Trophoblast cell (in vitro differentiated cells and primary cell): Measurements from ENCODE around the gene SOX6.

ENCODE experiments used
- DNase-seq, 2 donors: peaks; one replicate each; pipeline ENCODE4 v3.0.0-alpha.2; 2016
- H2AFZ ChIP-seq: 2 replicates; pipeline ENCODE4 v1.6.1; 2013; ENCODE audit warnings: low read length, moderate library complexity, mild to moderate bottlenecking; ENCODE audit not compliant: insufficient read depth, poor library complexity
- H2AK5ac ChIP-seq: 2 replicates; pipeline ENCODE4 v1.6.1; 2013; ENCODE audit warnings: mild to moderate bottlenecking, low read length
- H2BK120ac ChIP-seq: 2 replicates; pipeline ENCODE4 v1.6.1; 2013; ENCODE audit warnings: low read length, mild to moderate bottlenecking, moderate library complexity; ENCODE audit not compliant: insufficient read depth, poor library complexity
- H2BK12ac ChIP-seq: 2 replicates; pipeline ENCODE4 v1.6.1; 2013; ENCODE audit warnings: mild to moderate bottlenecking, low read length, moderate library complexity
- H2BK5ac ChIP-seq: 2 replicates; pipeline ENCODE4 v1.6.1; 2013; ENCODE audit warnings: low read length, low read depth, moderate library complexity, mild to moderate bottlenecking; ENCODE audit not compliant: poor library complexity
- H3K14ac ChIP-seq: 2 replicates; pipeline ENCODE4 v1.6.1; 2013; ENCODE audit warnings: mild to moderate bottlenecking, low read length
- H3K18ac ChIP-seq: 2 replicates; pipeline ENCODE4 v1.6.1; 2013; ENCODE audit warnings: mild to moderate bottlenecking, low read length
- H3K23ac ChIP-seq: 2 replicates; pipeline ENCODE4 v1.6.1; 2013; ENCODE audit warnings: low read length
- H3K27ac ChIP-seq: 2 replicates; pipeline ENCODE4 v1.5.1; 2013; ENCODE audit warnings: low read depth, mild to moderate bottlenecking, inconsistent platforms, low read length, moderate library complexity
- H3K27me3 ChIP-seq: 2 replicates; pipeline ENCODE4 v1.6.1; 2013; ENCODE audit warnings: inconsistent platforms, mild to moderate bottlenecking, low read length, moderate library complexity; ENCODE audit not compliant: insufficient read depth
- H3K36me3 ChIP-seq, 2 experiments: 1 replicate in 1 of 2; 2 replicates in 1 of 2; pipeline ENCODE4 v1.6.1; 2013; ENCODE audit warnings: low read length in 2 of 2, mild to moderate bottlenecking in 2 of 2, moderate library complexity in 1 of 2; ENCODE audit not compliant: insufficient read depth in 2 of 2, control insufficient read depth in 1 of 2
- H3K4ac ChIP-seq: 2 replicates; pipeline ENCODE4 v1.6.1; 2013; ENCODE audit warnings: low read depth, mild to moderate bottlenecking, low read length, moderate library complexity
- H3K4me1 ChIP-seq, 2 experiments: 1 replicate in 1 of 2; 2 replicates in 1 of 2; pipeline ENCODE4 v1.6.1; 2013; ENCODE audit warnings: low read length in 2 of 2, mild to moderate bottlenecking in 2 of 2, moderate library complexity in 1 of 2; ENCODE audit not compliant: insufficient read depth in 2 of 2, control insufficient read depth in 1 of 2
- H3K4me2 ChIP-seq: 2 replicates; pipeline ENCODE4 v1.6.1; 2013; ENCODE audit warnings: inconsistent platforms, mild to moderate bottlenecking, low read length, moderate library complexity
- H3K4me3 ChIP-seq: 2 replicates; pipeline ENCODE4 v1.5.1; 2013; ENCODE audit warnings: mild to moderate bottlenecking, low read depth, low read length, inconsistent platforms
- H3K79me1 ChIP-seq: one replicate; pipeline ENCODE4 v1.6.1; 2013; ENCODE audit warnings: low read length
- H3K79me2 ChIP-seq: 2 replicates; pipeline ENCODE4 v1.6.1; 2013; ENCODE audit warnings: low read length, mild to moderate bottlenecking; ENCODE audit not compliant: control insufficient read depth, insufficient read depth, poor library complexity
- H3K9ac ChIP-seq: 2 replicates; pipeline ENCODE4 v1.6.1; 2013; ENCODE audit warnings: mild to moderate bottlenecking, low read length
- H3K9me3 ChIP-seq: 2 replicates; pipeline ENCODE4 v1.6.1; 2013; ENCODE audit warnings: low read depth, mild to moderate bottlenecking, control low read depth, inconsistent platforms, low read length; ENCODE audit not compliant: insufficient read depth
- H4K12ac ChIP-seq: 2 replicates; pipeline ENCODE4 v1.6.1; 2013; ENCODE audit warnings: low read depth, mild to moderate bottlenecking, low read length, moderate library complexity
- H4K8ac ChIP-seq: 2 replicates; pipeline ENCODE4 v1.6.1; 2013; ENCODE audit warnings: low read depth, mild to moderate bottlenecking, low read length, moderate library complexity
- H4K91ac ChIP-seq: one replicate; pipeline ENCODE4 v1.6.1; 2013; ENCODE audit warnings: low read depth, mild to moderate bottlenecking, low read length, moderate library complexity
- WGBS: extraction: QIAGEN DNeasy Blood & Tissue Kit; methylation state at CpG from one replicate; pipeline ENCODE4 v1.1.7; 2013; ENCODE audit warnings: missing lambda C conversion rate; ENCODE audit not compliant: insufficient read length, insufficient coverage; ENCODE audit errors: extremely low coverage; 5-methylcytosine and 5-hydroxymethylcytosine counted together

The SOX6 gene

GRCh38 chr11:16365581-16366228 lies 9.4 kb upstream of the SOX6 start:
- Histone ChIP-seq H3K9me3 (no peaks in the 10 kb centered on the region), H2AFZ (no peak overlapping the region), H2BK5ac (no peak overlapping the region), H3K27me3 (no peaks in the 10 kb centered on the region), H4K8ac (no peak overlapping the region), H4K91ac (no peak overlapping the region), H2BK12ac (no peak overlapping the region), H3K9ac (no peak overlapping the region), H3K79me1 (no peaks in the 10 kb centered on the region), H2BK120ac (no peak overlapping the region), H3K4me3 (no peak overlapping the region), H3K36me3 (no peaks in the 10 kb centered on the region), H2AK5ac (no peak overlapping the region), H3K4me1 (no peaks in the 10 kb centered on the region), H3K14ac (no peak overlapping the region), H4K12ac (no peak overlapping the region), H3K18ac (no peak overlapping the region), H3K27ac (no peak overlapping the region), H3K4ac (no peak overlapping the region), H3K79me2 (no peaks in the 10 kb centered on the region), H3K23ac (no peak overlapping the region), H3K4me2 (no peak overlapping the region)
- no peak for DNase-seq
- WGBS: no CpG with 5 or more reads among the region's 3 CpGs

- no peak overlapping the region for H4K12ac ChIP-seq
- H2BK5ac ChIP-seq: no peak overlapping the region
- H3K36me3 ChIP-seq: no peaks in the 10 kb centered on the region
- no peak overlapping the region for H3K14ac ChIP-seq
- no peak overlapping the region for H2AFZ ChIP-seq
- H3K4me1 ChIP-seq: no peaks in the 10 kb centered on the region
- no peaks in the 10 kb centered on the region for H3K9me3 ChIP-seq
- no peak overlapping the region for H3K4me2 ChIP-seq
- H4K8ac ChIP-seq: no peak overlapping the region
- no peaks in the 10 kb centered on the region for H3K27me3 ChIP-seq
- H3K4me3 ChIP-seq: no peak overlapping the region
- no peak overlapping the region for H3K9ac ChIP-seq
- no peak overlapping the region for H2BK12ac ChIP-seq
- H2BK120ac ChIP-seq: no peak overlapping the region
- H3K4ac ChIP-seq: no peak overlapping the region
- H3K23ac ChIP-seq: no peak overlapping the region
- no peaks in the 10 kb centered on the region for H3K79me1 ChIP-seq
- no peak for DNase-seq
- no peak overlapping the region for H3K27ac ChIP-seq
- no peaks in the 10 kb centered on the region for H3K79me2 ChIP-seq
- no peak overlapping the region for H2AK5ac ChIP-seq
- no peak overlapping the region for H3K18ac ChIP-seq
- no peak overlapping the region for H4K91ac ChIP-seq
Measured at GRCh38 chr11:16364254-16364653, 7.9 kb upstream of the SOX6 start.

- Histone ChIP-seq H2BK120ac (no peak overlapping the region), H2BK5ac (no peak overlapping the region), H3K4me2 (no peak overlapping the region), H3K36me3 (no peaks in the 10 kb centered on the region), H2BK12ac (no peak overlapping the region), H3K9me3 (no peaks in the 10 kb centered on the region), H4K8ac (no peak overlapping the region), H3K9ac (no peak overlapping the region), H3K4ac (no peak overlapping the region), H3K79me2 (no peaks in the 10 kb centered on the region), H3K27me3 (no peaks in the 10 kb centered on the region), H4K12ac (no peak overlapping the region), H3K4me3 (no peak overlapping the region), H2AFZ (no peak overlapping the region), H4K91ac (no peak overlapping the region), H2AK5ac (no peak overlapping the region), H3K27ac (no peak overlapping the region), H3K18ac (no peak overlapping the region), H3K23ac (no peak overlapping the region), H3K14ac (no peak overlapping the region), H3K4me1 (no peaks in the 10 kb centered on the region), H3K79me1 (no peaks in the 10 kb centered on the region)
- DNase-seq: no peak
- no CpG with 5 or more reads among the region's 3 CpGs for WGBS
Measured at GRCh38 chr11:16363706-16364105, 7.4 kb upstream of the SOX6 start.

GRCh38 chr11:16361108-16361865 lies 4.9 kb upstream of the SOX6 start:
- WGBS: no CpG with 5 or more reads among the region's 1 CpG
- H3K4ac ChIP-seq: no peak overlapping the region
- no peak overlapping the region for H3K4me2 ChIP-seq
- no peaks in the 10 kb centered on the region for H3K27me3 ChIP-seq
- H2AK5ac ChIP-seq: no peak overlapping the region
- no peak overlapping the region for H4K8ac ChIP-seq
- H2AFZ ChIP-seq: no peak overlapping the region
- H3K9me3 ChIP-seq: no peaks in the 10 kb centered on the region
- no peak overlapping the region for H3K18ac ChIP-seq
- H3K23ac ChIP-seq: no peak overlapping the region
- H3K36me3 ChIP-seq: no peaks in the 10 kb centered on the region
- no peaks in the 10 kb centered on the region for H3K79me2 ChIP-seq
- H2BK12ac ChIP-seq: no peak overlapping the region
- no peaks in the 10 kb centered on the region for H3K79me1 ChIP-seq
- DNase-seq: no peak
- no peak overlapping the region for H4K91ac ChIP-seq
- no peak overlapping the region for H3K4me3 ChIP-seq
- no peak overlapping the region for H3K27ac ChIP-seq
- no peak overlapping the region for H2BK120ac ChIP-seq
- no peaks in the 10 kb centered on the region for H3K4me1 ChIP-seq
- H2BK5ac ChIP-seq: no peak overlapping the region
- no peak overlapping the region for H4K12ac ChIP-seq
- no peak overlapping the region for H3K14ac ChIP-seq
- no peak overlapping the region for H3K9ac ChIP-seq
